Measurements from ENCODE around the gene UNC93B1.
A peak's percentile ranks its signal among the peaks of the same experiment; 100 is the strongest.
"Not testable (repeated sequence)": the region's sequence is repeated elsewhere in the genome, so short reads cannot be mapped to it uniquely, and the experiment has no call there.

UNC93B1 gene

GRCh38 chr11:68007498-68008380 lies 3.8 kb upstream of the UNC93B1 start:
- no peak for DNase-seq

DNA sequence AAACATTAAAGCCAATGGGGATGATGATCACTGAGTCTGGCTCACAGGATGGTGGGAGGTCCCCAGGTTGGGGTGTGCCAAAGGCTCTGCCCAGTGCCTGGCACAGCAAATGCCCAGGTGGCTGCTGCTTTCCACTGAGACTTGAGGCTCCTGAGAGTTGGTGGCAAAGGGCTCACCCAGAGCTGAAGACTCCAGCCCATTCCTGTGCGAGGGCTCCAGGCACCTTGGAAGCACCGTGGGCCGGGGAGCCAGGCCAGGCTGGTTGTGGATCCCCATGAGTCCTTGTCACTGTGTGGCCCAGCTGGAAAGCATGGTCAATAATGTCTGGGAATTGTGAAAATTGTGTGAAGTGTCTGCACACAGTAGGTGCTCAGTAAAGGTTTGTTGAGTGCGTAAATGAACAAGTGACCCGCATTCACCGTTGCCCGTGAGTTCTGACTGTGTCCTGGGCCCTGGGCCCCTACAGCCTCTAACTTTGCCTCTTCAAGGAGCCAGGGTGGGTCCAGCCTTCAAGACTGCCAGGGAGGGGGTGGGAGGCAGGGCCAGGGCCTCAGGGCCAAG lies 2.8 kb upstream of the UNC93B1 start:
- no peak for DNase-seq

DNA sequence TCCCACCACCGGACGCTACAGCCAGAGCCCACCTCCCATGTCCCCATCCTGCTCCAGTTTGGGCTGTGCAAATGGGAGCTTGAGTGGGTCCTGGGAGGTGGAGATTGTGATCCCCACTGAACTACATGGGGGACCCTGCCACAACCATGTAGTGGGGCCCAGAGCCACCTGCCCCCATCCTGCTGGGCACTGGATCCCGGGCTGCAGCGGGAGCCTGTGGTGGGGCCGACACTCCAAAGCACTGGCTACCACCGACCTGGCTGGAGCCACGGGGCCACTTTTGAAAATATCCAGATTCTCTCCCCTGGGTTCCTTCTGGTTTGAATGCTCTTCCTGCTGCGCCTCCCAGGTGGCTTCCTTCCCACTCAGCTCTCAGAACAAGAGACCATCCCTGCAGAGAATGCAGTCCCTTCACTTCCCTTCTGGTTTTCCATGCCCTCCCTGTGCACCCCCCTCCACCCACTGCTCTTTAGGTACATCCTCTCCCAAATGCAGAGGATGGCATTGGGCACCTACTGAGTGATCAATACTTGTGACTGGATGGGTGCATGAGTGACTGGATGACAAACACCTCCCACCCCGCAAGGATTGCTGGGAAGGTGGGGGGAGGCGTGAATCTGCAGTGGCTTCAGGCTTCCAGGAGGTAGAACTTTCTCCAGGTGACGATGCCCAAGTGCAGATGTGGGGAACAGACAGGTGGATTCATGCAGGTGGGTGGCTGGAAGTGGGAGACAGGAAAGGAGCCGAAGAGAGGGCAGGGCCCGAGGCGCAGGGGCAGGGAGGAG lies 846 bp upstream of the UNC93B1 start:
- DNase-seq = no peak

- DNase-seq = peak in 1 of 2 donors; percentile 42
Observed at GRCh38 chr11:68002938-68003845, 705 bp downstream of the UNC93B1 start.

DNA sequence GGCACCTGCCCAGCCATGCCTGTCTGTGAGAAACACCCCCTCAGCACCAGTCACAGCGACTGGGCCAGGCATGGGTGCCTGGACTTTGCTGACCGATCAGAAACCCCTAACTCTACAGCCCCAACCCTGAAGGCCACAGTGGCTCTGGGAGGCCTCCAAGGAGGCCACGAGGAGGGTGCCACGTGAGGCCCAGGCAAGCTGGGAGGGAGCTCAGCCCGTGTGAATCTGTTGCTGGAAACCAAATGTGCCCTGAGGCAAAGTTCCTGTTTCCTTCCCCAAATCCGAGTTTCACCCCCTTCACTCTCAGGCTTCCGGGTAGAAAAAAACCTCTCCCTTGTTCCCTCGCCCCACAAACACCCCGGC lies 1.3 kb downstream of the UNC93B1 start:
- peak; percentile 49 to 60 for DNase-seq

DNA sequence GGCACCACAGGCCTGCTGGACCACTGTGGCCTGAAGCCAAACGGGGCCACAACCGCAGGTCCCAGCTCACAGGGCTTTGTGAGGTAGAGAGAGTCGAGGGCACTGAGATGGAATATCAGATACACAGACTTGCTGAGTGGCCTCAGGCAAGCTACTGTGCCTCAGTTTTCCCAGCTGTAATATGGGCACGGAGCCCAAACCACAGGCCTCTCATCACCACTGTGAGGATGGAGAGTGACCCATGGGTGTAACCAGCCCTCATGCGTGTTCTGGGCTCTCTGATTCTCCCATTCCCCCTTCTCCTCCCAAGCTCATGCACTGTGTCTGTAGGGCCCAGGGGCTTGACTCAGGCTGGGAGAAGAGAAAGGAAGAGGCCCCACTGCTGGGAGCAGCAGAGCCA lies 4.2 kb downstream of the UNC93B1 start:
- no peak for DNase-seq

- DNase-seq = no peak
Observed at GRCh38 chr11:67999201-67999629, 4.7 kb downstream of the UNC93B1 start.

DNA sequence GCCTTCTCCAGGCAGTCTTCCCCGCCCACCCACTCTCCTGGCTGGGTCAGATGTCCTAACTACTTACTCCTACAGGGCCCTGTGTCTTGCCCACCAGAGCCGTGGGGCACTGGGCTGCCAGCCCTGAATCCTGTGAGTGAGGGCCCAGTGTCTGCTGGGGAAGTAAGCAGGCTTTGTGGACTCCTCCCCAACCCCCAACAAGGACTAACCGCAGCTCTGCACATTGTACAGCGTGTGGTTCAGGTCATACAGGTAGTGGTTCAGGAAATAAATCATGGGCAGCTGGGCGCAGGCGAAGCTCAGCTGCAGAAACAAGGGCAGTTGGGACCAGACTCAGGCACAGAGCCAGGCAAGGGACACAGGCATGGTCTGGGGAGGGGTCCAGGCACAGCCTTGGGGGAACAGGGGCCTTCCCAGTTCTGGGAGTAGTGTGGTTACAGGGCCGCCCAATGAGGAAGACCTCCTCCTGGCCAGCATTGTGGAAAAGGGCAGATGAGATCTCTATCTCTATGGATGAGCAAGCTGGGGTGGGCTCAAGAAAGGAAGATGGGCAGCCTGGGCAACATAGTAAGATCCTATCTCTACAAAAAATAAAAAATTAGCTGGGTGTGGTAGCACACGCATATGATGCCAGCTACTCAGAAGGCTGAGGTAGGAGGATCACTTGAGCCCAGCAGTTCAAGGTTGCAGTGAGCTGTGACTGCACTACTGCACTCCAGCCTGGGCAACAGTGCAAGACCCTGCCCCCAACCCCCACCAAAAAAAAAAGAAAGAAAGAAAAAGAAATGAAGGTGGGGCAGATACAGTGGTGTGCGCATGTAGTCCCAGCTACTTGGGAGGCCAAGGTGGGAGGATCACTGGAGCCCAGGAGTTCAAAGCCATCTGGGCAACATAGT lies 5.5 kb downstream of the UNC93B1 start:
- peak; percentile 22 to 55 for DNase-seq

DNA sequence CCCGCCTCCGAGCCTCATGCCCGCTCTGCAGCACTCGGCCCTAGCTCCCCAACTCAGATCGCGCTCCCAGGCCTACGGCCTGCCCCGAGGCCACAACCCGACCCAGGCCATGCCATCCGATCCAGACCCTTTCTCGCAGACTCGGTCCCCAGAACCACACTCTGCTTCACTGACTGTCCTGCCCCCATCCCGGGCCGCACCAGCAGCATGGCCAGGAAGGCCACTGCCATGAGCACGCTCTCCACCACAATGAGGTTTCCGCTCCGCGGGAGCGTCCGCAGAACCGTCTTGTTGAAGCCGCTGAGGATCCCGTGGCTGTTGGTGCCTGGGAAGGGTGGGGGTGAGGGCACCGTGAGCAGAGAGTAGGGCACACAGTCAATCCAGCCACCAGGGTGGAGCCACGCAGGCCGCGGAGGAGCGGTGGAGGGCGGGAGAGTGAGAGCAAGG lies 6.4 kb downstream of the UNC93B1 start:
- no peak for DNase-seq

- DNase-seq = peak; percentile 84 to 89
Observed at GRCh38 chr11:67996622-67997474, 7.0 kb downstream of the UNC93B1 start.

GRCh38 chr11:67996051-67996450 lies 7.8 kb downstream of the UNC93B1 start:
- no peak for DNase-seq

DNA sequence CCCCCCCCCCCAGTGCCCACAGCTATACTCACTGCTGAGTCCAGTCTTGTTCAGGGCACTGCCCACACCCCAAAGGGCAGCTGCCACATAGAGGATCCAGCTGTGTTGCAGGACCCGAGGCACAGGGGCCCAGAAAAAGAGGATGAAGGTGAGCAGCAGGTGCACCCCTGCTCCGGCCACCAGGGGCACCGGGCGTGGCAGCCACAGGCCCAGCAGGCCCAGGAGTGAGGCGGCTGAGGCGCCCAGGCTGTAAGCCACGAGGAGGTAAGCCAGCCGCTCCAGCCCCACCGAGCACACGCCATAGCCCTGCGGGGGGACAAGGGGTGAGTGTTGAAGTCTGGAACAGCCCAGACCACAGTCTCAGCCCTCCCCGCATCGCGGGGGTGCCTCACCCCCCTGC lies 8.3 kb downstream of the UNC93B1 start:
- DNase-seq = not testable (repeated sequence)

DNA sequence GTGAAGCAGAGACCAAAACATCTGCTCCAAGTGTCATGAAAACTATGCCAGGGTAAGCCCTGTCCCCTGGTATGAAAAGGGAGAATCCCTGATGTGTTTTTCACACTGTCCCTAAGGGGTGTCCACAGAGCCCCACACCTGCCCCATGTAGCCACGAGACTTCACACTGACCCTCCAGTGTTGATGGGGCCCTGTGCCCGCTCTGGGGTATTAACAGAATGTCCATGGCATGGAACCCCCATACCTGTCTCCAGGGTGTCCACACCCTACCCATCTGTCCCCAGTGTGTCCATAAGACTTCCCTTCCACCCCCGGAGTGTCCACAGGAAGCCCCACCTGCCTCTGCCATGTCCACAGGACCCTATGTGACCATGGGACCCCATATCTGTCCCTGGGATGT lies 8.8 kb downstream of the UNC93B1 start:
- not testable (repeated sequence) for DNase-seq

GRCh38 chr11:67994387-67994786 lies 9.5 kb downstream of the UNC93B1 start:
- DNase-seq = not testable (repeated sequence)

DNA sequence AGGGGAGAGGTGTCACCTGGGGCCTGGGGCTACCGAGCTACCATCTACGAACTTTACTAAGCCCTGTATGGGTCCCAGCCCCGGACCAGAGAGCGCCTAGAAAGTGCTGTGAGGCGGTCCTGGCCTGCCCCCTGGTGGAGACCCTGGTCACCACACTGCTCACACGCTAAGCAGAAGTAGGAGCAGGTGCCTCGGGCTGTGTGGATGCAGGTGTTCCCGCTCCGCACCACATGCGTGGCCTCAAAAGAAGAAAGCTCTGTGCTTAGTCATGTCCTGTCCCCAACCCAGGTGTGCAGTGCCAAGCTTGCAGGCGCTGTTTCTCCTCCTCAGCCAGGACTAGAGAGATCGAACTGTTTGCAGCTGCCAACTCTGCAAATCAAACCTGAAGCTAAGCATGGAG lies 10.1 kb downstream of the UNC93B1 start:
- DNase-seq = not testable (repeated sequence)

DNA sequence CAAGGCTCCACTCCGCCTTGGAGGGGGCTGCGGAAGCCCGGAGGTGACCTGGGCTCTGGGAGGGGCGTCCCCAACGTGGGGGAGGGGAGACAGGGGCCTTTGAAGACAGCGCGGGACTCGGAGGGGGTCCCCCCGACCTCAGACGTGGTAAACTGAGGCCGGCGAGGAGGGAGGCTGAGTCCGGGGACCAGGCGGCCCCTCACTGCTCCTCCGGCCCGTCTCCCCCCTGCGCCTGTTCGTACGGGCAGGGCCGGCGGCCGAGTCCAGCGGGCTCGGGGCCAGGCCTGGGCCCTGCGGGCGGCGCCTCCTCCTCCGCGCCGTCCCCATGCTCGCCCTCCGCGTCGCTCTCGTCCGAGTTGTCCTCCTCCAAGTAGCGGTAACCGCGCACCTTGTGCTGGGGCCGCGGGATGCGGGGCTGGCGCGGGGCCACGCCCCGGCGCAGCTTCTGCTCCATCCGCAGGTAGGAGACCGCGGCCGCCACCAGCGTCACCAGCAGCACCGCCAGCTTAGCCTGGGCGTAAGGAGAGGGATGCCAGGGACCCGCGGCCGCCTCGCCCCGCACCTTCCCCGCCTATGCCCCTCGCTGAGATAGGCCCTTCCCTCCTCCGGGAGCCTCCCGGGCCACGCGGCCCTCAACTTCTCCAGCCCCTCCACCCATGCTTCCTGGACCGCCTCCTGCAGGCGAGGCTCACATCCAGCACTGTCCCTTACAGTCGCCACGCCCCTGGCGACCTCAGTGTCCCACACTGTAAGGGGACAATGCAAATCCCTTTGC lies 12.4 kb downstream of the UNC93B1 start:
- not testable (repeated sequence) for DNase-seq

- not testable (repeated sequence) for DNase-seq
Observed at GRCh38 chr11:67990546-67991346, 13.2 kb downstream of the UNC93B1 start.

- not testable (repeated sequence) for DNase-seq
Observed at GRCh38 chr11:67985302-67985701, 18.6 kb downstream of the UNC93B1 start.
